ENCODE measurements around the gene ENTPD6.

The ENTPD6 gene

DNA sequence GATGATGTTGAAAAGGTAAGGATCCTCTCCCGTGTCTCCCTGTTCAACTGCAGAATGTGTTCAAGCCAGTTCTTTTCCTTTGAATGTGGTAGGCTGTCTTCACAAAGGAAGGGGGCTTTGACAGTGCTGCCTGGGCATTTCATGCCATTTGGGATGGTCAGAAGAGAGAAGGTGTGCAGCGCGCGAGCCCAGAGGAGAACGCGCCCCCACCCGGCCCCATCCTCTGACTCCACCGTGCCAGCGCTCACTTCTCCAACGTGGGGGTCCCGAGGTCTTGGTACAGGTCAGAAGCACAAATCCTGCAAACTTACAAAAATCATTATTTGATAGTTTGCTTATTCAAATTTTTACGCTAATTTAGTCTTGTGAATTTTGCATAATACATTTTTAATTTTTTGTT is 14.4 kb downstream of the ENTPD6 start:
- Histone ChIP-seq H3K4me1 (ENCODE audit: control insufficient read depth, insufficient read depth, low read length) (peaks cover 12% of the 10 kb centered on the region), H3K4me3 (ENCODE audit: low read depth, low read length) (no peak overlapping the region), H3K36me3 (ENCODE audit: control insufficient read depth, insufficient read depth, low read length) (peaks cover 37% of the 10 kb centered on the region), H3K27me3 (ENCODE audit: control insufficient read depth, insufficient read depth, low read length) (no peaks in the 10 kb centered on the region), H3K9me3 (ENCODE audit: control insufficient read depth, insufficient read depth, low read depth, low read length) (no peaks in the 10 kb centered on the region), H3K27ac (ENCODE audit: low read depth, low read length) (no peak overlapping the region), H3K9ac (ENCODE audit: low read length) (no peak overlapping the region)

DNA sequence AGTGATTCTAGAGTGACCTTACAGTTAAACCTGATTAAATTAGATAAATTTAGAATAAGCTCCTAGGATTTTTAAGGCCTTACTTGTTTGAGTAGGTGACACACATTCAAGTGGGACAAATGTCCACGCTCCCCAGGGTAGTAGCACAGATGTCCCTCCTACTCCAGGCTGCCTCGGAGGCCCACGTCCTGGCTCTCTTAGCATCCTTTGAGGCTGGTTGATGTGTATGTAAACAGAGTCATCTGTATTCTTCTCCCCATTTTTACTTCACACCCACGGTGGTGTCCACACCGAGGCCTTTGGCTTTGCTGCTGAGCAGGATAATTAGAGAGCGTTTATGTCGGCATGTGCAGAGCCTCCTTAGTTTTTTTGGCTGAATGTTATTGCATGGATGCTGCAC is 15.8 kb downstream of the ENTPD6 start:
- Histone ChIP-seq H3K4me1 (ENCODE audit: control insufficient read depth, insufficient read depth, low read length) (no peaks in the 10 kb centered on the region), H3K9me3 (ENCODE audit: control insufficient read depth, insufficient read depth, low read depth, low read length) (no peaks in the 10 kb centered on the region), H3K36me3 (ENCODE audit: control insufficient read depth, insufficient read depth, low read length) (peaks cover 51% of the 10 kb centered on the region), H3K27me3 (ENCODE audit: control insufficient read depth, insufficient read depth, low read length) (no peaks in the 10 kb centered on the region), H3K27ac (ENCODE audit: low read depth, low read length) (no peak overlapping the region), H3K4me3 (ENCODE audit: low read depth, low read length) (no peak overlapping the region), H3K9ac (ENCODE audit: low read length) (no peak overlapping the region)

DNA sequence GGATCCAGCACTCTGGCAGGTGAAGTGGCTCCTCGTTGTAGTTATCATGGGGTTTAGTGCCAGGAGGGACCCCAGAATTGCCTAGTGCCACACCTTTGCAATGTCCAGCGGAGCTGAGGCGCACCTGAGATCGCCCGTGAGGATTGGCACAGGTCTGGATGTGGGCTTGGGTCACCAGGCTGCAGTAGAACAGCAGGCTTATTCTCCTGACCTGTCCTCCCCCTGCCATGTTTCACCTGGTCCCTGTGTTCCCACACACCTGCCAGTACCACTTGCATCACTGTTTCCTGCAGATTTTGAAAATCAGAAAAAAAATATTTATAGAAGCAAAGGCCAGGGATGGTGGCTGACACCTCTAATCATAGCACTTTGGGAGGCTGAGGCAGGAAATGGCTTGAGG is 16.7 kb downstream of the ENTPD6 start:
- H3K4me3 ChIP-seq (ENCODE audit: low read depth, low read length) = no peak overlapping the region
- no peak overlapping the region for H3K9ac ChIP-seq (ENCODE audit: low read length)
- no peaks in the 10 kb centered on the region for H3K27me3 ChIP-seq (ENCODE audit: control insufficient read depth, insufficient read depth, low read length)
- no peaks in the 10 kb centered on the region for H3K9me3 ChIP-seq (ENCODE audit: control insufficient read depth, insufficient read depth, low read depth, low read length)
- no peak overlapping the region for H3K27ac ChIP-seq (ENCODE audit: low read depth, low read length)
- no peaks in the 10 kb centered on the region for H3K4me1 ChIP-seq (ENCODE audit: control insufficient read depth, insufficient read depth, low read length)
- H3K36me3 ChIP-seq (ENCODE audit: control insufficient read depth, insufficient read depth, low read length) = peaks cover 58% of the 10 kb centered on the region

DNA sequence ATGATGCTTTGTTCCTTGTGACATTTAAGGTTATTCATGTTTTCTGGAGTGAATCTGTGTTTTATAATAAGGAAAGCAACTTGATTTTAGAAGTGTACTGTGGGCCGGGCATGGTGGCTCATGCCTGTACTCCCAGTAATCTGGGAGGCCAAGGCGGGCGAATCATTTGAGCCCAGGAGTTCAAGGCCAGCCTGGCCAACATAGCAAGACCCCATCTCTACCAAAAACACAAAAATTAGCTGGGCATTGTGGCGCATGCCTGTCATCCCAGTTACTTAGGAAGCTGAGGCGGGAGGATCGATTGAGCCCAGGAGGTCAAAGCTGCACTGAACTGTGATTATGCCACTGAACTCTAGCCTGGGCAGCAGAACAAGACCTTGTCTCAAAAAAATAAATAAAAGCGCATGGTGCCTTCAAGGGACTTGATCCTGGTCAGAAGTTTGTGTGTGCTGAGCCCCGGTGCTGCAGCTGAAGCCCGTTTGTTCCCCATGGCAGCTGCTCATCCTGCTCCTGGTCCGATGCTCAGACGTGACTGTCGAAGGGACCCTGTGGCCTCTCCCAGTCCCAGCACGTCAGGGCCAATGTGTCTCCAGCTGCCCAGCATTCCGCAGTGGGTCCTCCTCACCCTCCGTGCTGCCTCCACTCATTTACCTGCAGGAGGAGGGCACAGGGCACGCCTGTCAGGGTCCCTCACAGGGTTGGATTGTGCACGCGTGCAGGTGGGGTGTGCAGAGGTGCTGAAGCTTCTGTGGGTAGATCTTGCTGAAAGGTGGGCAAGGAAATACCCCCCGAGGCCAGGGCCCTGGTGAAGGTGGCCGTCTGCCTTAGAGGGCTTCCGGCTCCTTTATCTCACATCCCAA is 18.3 kb downstream of the ENTPD6 start:
- Histone ChIP-seq H3K9ac (ENCODE audit: low read length) (no peak overlapping the region), H3K4me1 (ENCODE audit: control insufficient read depth, insufficient read depth, low read length) (no peaks in the 10 kb centered on the region), H3K9me3 (ENCODE audit: control insufficient read depth, insufficient read depth, low read depth, low read length) (no peaks in the 10 kb centered on the region), H3K4me3 (ENCODE audit: low read depth, low read length) (no peak overlapping the region), H3K27ac (ENCODE audit: low read depth, low read length) (no peak overlapping the region), H3K36me3 (ENCODE audit: control insufficient read depth, insufficient read depth, low read length) (peaks cover 71% of the 10 kb centered on the region), H3K27me3 (ENCODE audit: control insufficient read depth, insufficient read depth, low read length) (no peaks in the 10 kb centered on the region)

DNA sequence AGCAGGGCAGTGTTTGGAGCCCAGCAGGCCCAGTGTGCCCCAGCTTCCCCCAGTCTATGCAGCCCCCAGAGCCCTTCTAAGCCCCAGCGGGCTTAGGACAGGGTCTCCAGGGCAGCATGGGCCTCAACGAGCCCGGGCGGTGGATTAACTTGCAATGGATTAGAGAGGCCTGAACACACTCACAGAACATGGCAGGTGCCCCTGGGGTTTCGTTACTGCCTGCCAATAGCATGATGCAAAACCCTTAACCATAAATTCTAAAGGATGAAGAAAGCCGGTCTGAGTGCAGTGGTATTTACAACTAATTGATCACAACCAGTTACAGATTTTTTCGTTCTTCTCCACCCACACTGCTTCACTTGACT is 18.9 kb downstream of the ENTPD6 start:
- H3K27me3 ChIP-seq (ENCODE audit: control insufficient read depth, insufficient read depth, low read length) = no peaks in the 10 kb centered on the region
- peaks cover 72% of the 10 kb centered on the region for H3K36me3 ChIP-seq (ENCODE audit: control insufficient read depth, insufficient read depth, low read length)
- H3K9ac ChIP-seq (ENCODE audit: low read length) = no peak overlapping the region
- H3K4me1 ChIP-seq (ENCODE audit: control insufficient read depth, insufficient read depth, low read length) = no peaks in the 10 kb centered on the region
- H3K9me3 ChIP-seq (ENCODE audit: control insufficient read depth, insufficient read depth, low read depth, low read length) = no peaks in the 10 kb centered on the region
- H3K4me3 ChIP-seq (ENCODE audit: low read depth, low read length) = no peak overlapping the region
- H3K27ac ChIP-seq (ENCODE audit: low read depth, low read length) = no peak overlapping the region

DNA sequence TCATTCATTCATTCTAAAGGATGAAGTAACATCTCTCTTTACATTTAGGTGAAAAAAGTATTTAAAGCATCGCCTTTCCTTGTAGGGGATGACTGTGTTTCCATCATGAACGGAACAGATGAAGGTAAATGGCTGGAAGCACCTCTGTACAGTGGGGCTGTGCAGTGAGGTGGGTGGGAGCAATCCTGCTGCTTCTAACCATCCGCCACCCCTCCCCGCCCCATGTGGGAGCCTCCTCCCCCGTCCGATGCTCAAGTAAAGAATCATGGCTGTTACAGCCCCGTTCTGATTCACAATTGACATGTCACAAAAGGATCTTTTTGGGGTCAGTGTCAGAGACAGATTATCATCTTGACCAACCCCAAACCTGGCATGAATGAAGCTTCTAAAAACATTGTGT is 19.3 kb downstream of the ENTPD6 start:
- Histone ChIP-seq H3K27me3 (ENCODE audit: control insufficient read depth, insufficient read depth, low read length) (no peaks in the 10 kb centered on the region), H3K9ac (ENCODE audit: low read length) (no peak overlapping the region), H3K27ac (ENCODE audit: low read depth, low read length) (no peak overlapping the region), H3K9me3 (ENCODE audit: control insufficient read depth, insufficient read depth, low read depth, low read length) (no peaks in the 10 kb centered on the region), H3K4me3 (ENCODE audit: low read depth, low read length) (no peak overlapping the region), H3K4me1 (ENCODE audit: control insufficient read depth, insufficient read depth, low read length) (no peaks in the 10 kb centered on the region), H3K36me3 (ENCODE audit: control insufficient read depth, insufficient read depth, low read length) (peaks cover 75% of the 10 kb centered on the region)

DNA sequence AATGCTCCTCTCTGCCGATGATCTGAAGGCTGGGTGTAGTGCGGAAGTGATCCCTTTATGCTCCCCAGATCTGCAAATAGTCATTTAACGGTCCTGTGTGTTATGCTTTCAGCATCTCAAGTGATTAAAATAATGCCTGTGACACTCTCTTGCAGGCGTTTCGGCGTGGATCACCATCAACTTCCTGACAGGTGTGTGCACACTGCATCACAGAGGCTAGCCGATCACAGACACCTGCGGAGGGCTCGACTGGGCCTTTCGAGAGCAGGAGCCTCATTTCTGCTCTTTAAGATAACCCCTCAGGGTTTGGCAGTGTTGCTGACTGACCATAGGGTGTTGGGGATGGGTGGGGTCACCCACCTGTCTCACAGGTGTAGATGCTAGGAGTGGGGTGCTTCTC is 20.0 kb downstream of the ENTPD6 start:
- no peaks in the 10 kb centered on the region for H3K4me1 ChIP-seq (ENCODE audit: control insufficient read depth, insufficient read depth, low read length)
- no peak overlapping the region for H3K9ac ChIP-seq (ENCODE audit: low read length)
- no peaks in the 10 kb centered on the region for H3K27me3 ChIP-seq (ENCODE audit: control insufficient read depth, insufficient read depth, low read length)
- H3K36me3 ChIP-seq (ENCODE audit: control insufficient read depth, insufficient read depth, low read length) = peaks cover 78% of the 10 kb centered on the region
- no peaks in the 10 kb centered on the region for H3K9me3 ChIP-seq (ENCODE audit: control insufficient read depth, insufficient read depth, low read depth, low read length)
- no peak overlapping the region for H3K27ac ChIP-seq (ENCODE audit: low read depth, low read length)
- H3K4me3 ChIP-seq (ENCODE audit: low read depth, low read length) = no peak overlapping the region

DNA sequence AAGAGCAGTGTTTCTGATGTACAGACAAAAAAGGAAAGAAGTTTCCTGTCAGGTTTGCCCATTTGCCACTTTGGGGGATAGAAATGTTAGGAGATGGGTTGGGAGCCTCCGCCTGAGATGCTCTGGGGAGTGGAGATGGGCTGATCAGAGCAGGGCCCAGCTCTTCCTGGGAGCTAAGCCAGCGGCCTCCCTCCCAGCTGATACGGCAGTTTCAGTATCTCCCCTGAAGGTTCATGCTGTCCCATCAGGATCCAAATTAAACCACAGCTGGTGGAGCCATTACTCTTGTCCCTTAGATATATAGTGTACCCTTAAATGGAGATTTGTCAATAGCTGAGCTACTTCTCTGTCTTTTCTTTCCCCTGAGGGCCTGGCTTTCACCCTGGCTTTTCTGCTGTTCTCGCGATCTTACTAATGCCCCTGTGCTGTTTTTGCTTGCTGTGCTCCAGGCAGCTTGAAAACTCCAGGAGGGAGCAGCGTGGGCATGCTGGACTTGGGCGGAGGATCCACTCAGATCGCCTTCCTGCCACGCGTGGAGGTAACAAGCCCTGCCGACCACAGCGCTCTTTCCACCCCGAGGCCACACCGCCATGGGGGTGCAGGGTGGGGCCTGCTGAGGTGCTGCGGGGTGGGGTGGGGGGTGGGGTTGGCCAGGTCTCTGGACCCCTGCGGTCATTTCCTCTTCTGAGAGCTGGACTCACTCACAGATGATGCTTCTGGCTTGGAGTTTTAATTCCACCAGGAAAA is 20.9 kb downstream of the ENTPD6 start:
- peaks cover 71% of the 10 kb centered on the region for H3K36me3 ChIP-seq (ENCODE audit: control insufficient read depth, insufficient read depth, low read length)

DNA sequence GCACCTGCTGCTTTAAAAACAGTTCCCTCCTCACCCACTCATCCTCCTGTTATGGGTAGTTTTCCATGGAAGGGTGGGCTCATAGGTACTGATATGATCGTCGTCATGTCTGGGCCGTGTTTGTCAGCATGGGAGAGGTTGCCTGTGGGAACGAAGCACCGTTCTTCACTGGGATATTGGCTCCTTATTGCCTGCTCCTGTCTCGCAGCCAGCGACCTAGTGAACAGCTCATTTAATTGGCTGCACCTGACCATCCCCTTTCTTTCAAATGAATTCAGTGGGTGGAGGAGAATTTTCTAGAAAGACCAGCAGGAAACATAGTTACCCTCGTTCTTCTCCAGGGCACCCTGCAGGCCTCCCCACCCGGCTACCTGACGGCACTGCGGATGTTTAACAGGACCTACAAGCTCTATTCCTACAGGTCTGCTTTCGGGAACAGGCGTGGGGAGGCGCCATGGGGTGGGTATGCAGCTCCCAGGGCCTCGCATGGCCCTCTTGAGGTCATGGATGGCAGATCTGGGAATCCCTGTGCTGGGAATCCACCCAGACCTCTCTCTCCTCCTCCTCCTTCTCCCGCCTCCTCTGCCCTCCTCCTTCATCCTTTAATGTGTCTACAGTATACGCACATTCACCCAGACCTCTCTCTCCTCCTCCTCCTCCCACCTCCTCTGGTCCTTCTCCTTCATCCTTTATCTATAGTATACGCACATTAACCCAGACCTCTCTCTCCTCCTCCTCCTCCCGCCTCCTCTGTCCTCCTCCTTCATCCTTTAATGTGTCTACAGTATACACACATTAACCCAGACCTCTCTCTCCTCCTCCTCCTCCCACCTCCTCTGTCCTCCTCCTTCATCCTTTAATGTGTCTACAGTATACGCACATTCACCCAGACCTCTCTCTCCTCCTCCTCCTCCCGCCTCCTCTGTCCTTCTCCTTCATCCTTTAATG is 21.9 kb downstream of the ENTPD6 start:
- Histone ChIP-seq H3K9me3 (ENCODE audit: control insufficient read depth, insufficient read depth, low read depth, low read length) (no peaks in the 10 kb centered on the region), H3K4me3 (ENCODE audit: low read depth, low read length) (no peak overlapping the region), H3K9ac (ENCODE audit: low read length) (no peak overlapping the region), H3K27ac (ENCODE audit: low read depth, low read length) (no peak overlapping the region), H3K36me3 (ENCODE audit: control insufficient read depth, insufficient read depth, low read length) (peaks cover 60% of the 10 kb centered on the region), H3K27me3 (ENCODE audit: control insufficient read depth, insufficient read depth, low read length) (no peaks in the 10 kb centered on the region), H3K4me1 (ENCODE audit: control insufficient read depth, insufficient read depth, low read length) (peaks cover 4% of the 10 kb centered on the region; the same call in 1 of the 2 replicates)

More for the DNA sequence above, 20.9 kb downstream of the ENTPD6 start:
- no peaks in the 10 kb centered on the region for H3K9me3 ChIP-seq (ENCODE audit: control insufficient read depth, insufficient read depth, low read depth, low read length)
- H3K9ac ChIP-seq (ENCODE audit: low read length) = no peak overlapping the region
- no peaks in the 10 kb centered on the region for H3K27me3 ChIP-seq (ENCODE audit: control insufficient read depth, insufficient read depth, low read length)
- no peaks in the 10 kb centered on the region for H3K4me1 ChIP-seq (ENCODE audit: control insufficient read depth, insufficient read depth, low read length)
- no peak overlapping the region for H3K27ac ChIP-seq (ENCODE audit: low read depth, low read length)
- H3K4me3 ChIP-seq (ENCODE audit: low read depth, low read length) = no peak overlapping the region

DNA sequence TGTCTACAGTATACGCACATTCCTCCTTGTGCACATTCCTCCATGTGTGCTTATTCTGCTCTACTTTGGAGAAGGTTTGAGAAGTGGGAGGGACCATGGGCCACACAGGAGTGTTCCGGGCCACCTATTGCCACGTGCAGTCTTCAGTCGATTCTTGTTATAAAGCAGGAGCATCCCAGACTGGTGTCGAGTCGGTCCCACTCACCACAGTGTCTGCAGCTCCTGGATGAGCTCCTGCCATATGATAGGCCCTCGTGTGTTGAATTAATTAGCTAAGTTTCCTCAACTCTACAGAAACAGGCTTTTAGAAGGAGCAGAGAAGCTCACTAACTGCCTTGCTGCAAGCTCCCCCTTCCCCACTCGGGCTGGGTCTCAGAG is 22.6 kb downstream of the ENTPD6 start:
- H3K4me3 ChIP-seq (ENCODE audit: low read depth, low read length) = no peak overlapping the region
- peaks cover 57% of the 10 kb centered on the region for H3K36me3 ChIP-seq (ENCODE audit: control insufficient read depth, insufficient read depth, low read length)
- H3K4me1 ChIP-seq (ENCODE audit: control insufficient read depth, insufficient read depth, low read length) = peaks cover 9% of the 10 kb centered on the region
- no peak overlapping the region for H3K9ac ChIP-seq (ENCODE audit: low read length)
- H3K27ac ChIP-seq (ENCODE audit: low read depth, low read length) = no peak overlapping the region
- H3K27me3 ChIP-seq (ENCODE audit: control insufficient read depth, insufficient read depth, low read length) = no peaks in the 10 kb centered on the region
- H3K9me3 ChIP-seq (ENCODE audit: control insufficient read depth, insufficient read depth, low read depth, low read length) = no peaks in the 10 kb centered on the region

All from HUES6 (cell line).